Central memory CD8-positive, alpha-beta T cell (primary cell): ENCODE measurements around the gene ANO8.

Experiments
- ATAC-seq: fragments of 150-1000 bp; cut with Tn5 transposase; replicated peaks from 2 replicates; pipeline ENCODE4 v1.10.0; 2022; ENCODE audit warnings: mild to moderate bottlenecking, moderate FRiP score, moderate number of reproducible peaks; ENCODE audit not compliant: poor library complexity, severe bottlenecking; ENCODE audit errors: extremely low read depth
- DNase-seq, 2 donors: peaks; one replicate each; pipeline ENCODE4 v3.0.0; 2021; ENCODE audit warnings: low spot score in 2 of 2
- H3K27ac Mint-ChIP-seq: one replicate; pipeline ENCODE4 v1.8.0; 2022; ENCODE audit warnings: low read depth, mild to moderate bottlenecking, moderate library complexity, mixed read lengths
- H3K27me3 Mint-ChIP-seq: one replicate; pipeline ENCODE4 v1.8.0; 2022; ENCODE audit warnings: mixed read lengths
- H3K36me3 Mint-ChIP-seq: one replicate; pipeline ENCODE4 v1.8.0; 2022; ENCODE audit warnings: mild to moderate bottlenecking, moderate library complexity, mixed read lengths; ENCODE audit not compliant: insufficient read depth
- H3K4me1 Mint-ChIP-seq: one replicate; pipeline ENCODE4 v1.8.0; 2022; ENCODE audit warnings: mixed read lengths
- H3K4me3 Mint-ChIP-seq: one replicate; pipeline ENCODE4 v1.8.0; 2022; ENCODE audit warnings: mild to moderate bottlenecking, moderate library complexity, mixed read lengths
- H3K9me3 Mint-ChIP-seq: one replicate; pipeline ENCODE4 v1.8.0; 2022; ENCODE audit warnings: mixed read lengths

The ANO8 gene

GRCh38 chr19:17329366-17330261 is 5.0 kb downstream of the ANO8 start:
- no peak for DNase-seq
- H3K4me3 Mint-ChIP-seq, result peak overlapping the region; percentile 68
- H3K27me3 Mint-ChIP-seq, result no peaks in the 10 kb centered on the region
- H3K27ac Mint-ChIP-seq, result no peak overlapping the region
- no peaks in the 10 kb centered on the region for H3K9me3 Mint-ChIP-seq
- peaks cover 20% of the 10 kb centered on the region for H3K4me1 Mint-ChIP-seq
- H3K36me3 Mint-ChIP-seq, result peaks cover 2% of the 10 kb centered on the region
- no peak for ATAC-seq

GRCh38 chr19:17328517-17329365 is 5.9 kb downstream of the ANO8 start:
- Mint-ChIP-seq H3K4me3 (peak overlapping the region; percentile 68), H3K9me3 (no peaks in the 10 kb centered on the region), H3K27me3 (no peaks in the 10 kb centered on the region), H3K4me1 (peaks cover 14% of the 10 kb centered on the region), H3K36me3 (peaks cover 2% of the 10 kb centered on the region), H3K27ac (peak overlapping the region; percentile 79)
- ATAC-seq (peak; percentile 34), DNase-seq (no peak)

GRCh38 chr19:17327654-17328516 is 6.8 kb downstream of the ANO8 start:
- DNase-seq, result no peak
- Mint-ChIP-seq H3K36me3 (peaks cover 2% of the 10 kb centered on the region), H3K9me3 (no peaks in the 10 kb centered on the region), H3K27ac (peak overlapping the region; percentile 79), H3K27me3 (no peaks in the 10 kb centered on the region), H3K4me1 (peaks cover 7% of the 10 kb centered on the region), H3K4me3 (peak overlapping the region; percentile 68)
- ATAC-seq, result peak; percentile 68

GRCh38 chr19:17327068-17327653 is 7.5 kb downstream of the ANO8 start:
- Mint-ChIP-seq H3K27me3 (no peaks in the 10 kb centered on the region), H3K36me3 (peaks cover 2% of the 10 kb centered on the region), H3K4me3 (peak overlapping the region; percentile 36), H3K4me1 (peaks cover 12% of the 10 kb centered on the region), H3K9me3 (no peaks in the 10 kb centered on the region), H3K27ac (no peak overlapping the region)
- DNase-seq (no peak), ATAC-seq (no peak)

GRCh38 chr19:17326595-17326966 is 8.1 kb downstream of the ANO8 start:
- ATAC-seq, result no peak
- Mint-ChIP-seq H3K27ac (no peak overlapping the region), H3K9me3 (no peaks in the 10 kb centered on the region), H3K4me3 (peak overlapping the region; percentile 36), H3K36me3 (peaks cover 2% of the 10 kb centered on the region), H3K27me3 (no peaks in the 10 kb centered on the region), H3K4me1 (peaks cover 12% of the 10 kb centered on the region)
- DNase-seq, result no peak

- peaks cover 2% of the 10 kb centered on the region for H3K36me3 Mint-ChIP-seq
- no peak overlapping the region for H3K27ac Mint-ChIP-seq
- ATAC-seq (no peak), DNase-seq (no peak)
- no peaks in the 10 kb centered on the region for H3K9me3 Mint-ChIP-seq
- no peaks in the 10 kb centered on the region for H3K27me3 Mint-ChIP-seq
- H3K4me3 Mint-ChIP-seq, result no peak overlapping the region
- H3K4me1 Mint-ChIP-seq, result peaks cover 12% of the 10 kb centered on the region
Observed at GRCh38 chr19:17325881-17326594, 8.6 kb downstream of the ANO8 start.

GRCh38 chr19:17325133-17325532 is 9.5 kb downstream of the ANO8 start:
- peaks cover 12% of the 10 kb centered on the region for H3K4me1 Mint-ChIP-seq
- H3K27ac Mint-ChIP-seq, result no peak overlapping the region
- no peaks in the 10 kb centered on the region for H3K27me3 Mint-ChIP-seq
- ATAC-seq (no peak), DNase-seq (no peak)
- H3K36me3 Mint-ChIP-seq, result peaks cover 10% of the 10 kb centered on the region
- H3K4me3 Mint-ChIP-seq, result no peak overlapping the region
- no peaks in the 10 kb centered on the region for H3K9me3 Mint-ChIP-seq

- no peak overlapping the region for H3K27ac Mint-ChIP-seq
- H3K27me3 Mint-ChIP-seq, result no peaks in the 10 kb centered on the region
- DNase-seq, result no peak
- no peak for ATAC-seq
- peaks cover 12% of the 10 kb centered on the region for H3K4me1 Mint-ChIP-seq
- peaks cover 15% of the 10 kb centered on the region for H3K36me3 Mint-ChIP-seq
- no peak overlapping the region for H3K4me3 Mint-ChIP-seq
- no peaks in the 10 kb centered on the region for H3K9me3 Mint-ChIP-seq
Observed at GRCh38 chr19:17324357-17325114, 10.1 kb downstream of the ANO8 start.

- ATAC-seq, result no peak
- no peak for DNase-seq
- Mint-ChIP-seq H3K4me3 (no peak overlapping the region), H3K4me1 (peaks cover 7% of the 10 kb centered on the region), H3K36me3 (peaks cover 20% of the 10 kb centered on the region), H3K27me3 (no peaks in the 10 kb centered on the region), H3K27ac (no peak overlapping the region), H3K9me3 (no peaks in the 10 kb centered on the region)
Observed at GRCh38 chr19:17323964-17324332, 10.7 kb downstream of the ANO8 start.

- H3K27ac Mint-ChIP-seq, result peak overlapping the region; percentile 64
- DNase-seq (no peak), ATAC-seq (no peak)
- H3K27me3 Mint-ChIP-seq, result no peaks in the 10 kb centered on the region
- no peaks in the 10 kb centered on the region for H3K9me3 Mint-ChIP-seq
- H3K36me3 Mint-ChIP-seq, result peaks cover 20% of the 10 kb centered on the region
- H3K4me3 Mint-ChIP-seq, result no peak overlapping the region
- peaks cover 7% of the 10 kb centered on the region for H3K4me1 Mint-ChIP-seq
Observed at GRCh38 chr19:17323300-17323963, 11.2 kb downstream of the ANO8 start.

- Mint-ChIP-seq H3K27me3 (no peaks in the 10 kb centered on the region), H3K36me3 (peaks cover 21% of the 10 kb centered on the region), H3K4me3 (no peak overlapping the region), H3K9me3 (no peaks in the 10 kb centered on the region), H3K4me1 (peaks cover 7% of the 10 kb centered on the region), H3K27ac (peak overlapping the region; percentile 64)
- ATAC-seq (no peak), DNase-seq (no peak)
Observed at GRCh38 chr19:17322854-17323253, 11.8 kb downstream of the ANO8 start.
